Limb (tissue), 2 donors: Measurements from ENCODE around the gene CYP46A1.

Experiments
- DNase-seq, 2 donors: peaks; one replicate each; pipeline ENCODE4 v3.0.0-alpha.2; 2016; ENCODE audit errors: extremely low spot score in 2 of 2

The CYP46A1 gene

DNA sequence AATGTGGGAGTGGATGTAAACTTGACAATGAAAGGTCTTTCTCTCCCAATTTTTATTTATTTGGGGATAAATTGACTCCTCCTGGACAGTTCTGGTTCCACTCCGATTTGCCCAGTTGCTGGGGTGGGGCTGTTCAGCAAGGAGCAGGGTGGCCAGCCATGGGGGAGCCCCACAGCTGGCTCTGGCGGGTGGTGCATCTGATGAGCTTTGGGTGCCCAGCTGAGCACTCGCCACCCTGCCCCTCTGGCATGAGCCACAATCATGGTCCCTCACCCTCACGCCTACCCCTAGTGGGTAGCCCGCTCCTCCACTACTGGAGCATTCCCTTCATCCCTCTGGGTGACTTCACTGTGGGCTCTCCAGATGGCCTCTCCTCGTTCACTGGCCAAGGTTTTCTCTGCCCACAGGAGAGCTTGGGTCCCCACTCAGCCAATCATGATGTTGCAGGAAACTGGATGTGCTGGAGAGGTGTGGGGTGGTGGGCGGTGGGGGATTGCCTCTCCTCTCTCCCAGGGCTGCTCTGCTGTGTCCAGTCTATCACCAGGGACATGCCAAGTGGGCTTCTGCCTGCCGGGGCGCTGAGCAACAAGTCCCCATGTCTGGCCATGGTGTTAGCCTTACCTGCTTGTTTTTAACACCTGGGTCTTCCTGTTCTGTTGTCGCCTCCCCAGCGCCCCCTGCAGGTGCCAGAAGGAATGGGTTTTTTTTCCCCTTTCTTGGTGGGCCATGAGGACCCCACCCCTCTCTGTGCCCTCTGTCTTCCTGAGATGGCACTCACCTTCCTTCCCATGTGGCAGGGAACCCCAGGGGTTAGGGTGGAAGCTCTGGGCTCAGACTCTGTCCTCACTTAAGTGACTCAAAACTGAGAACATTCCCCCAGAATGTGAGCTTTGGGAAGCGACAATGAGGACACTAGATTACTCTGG is 3.4 kb downstream of the CYP46A1 start:
- peak in 1 of 2 donors; percentile 32 for DNase-seq

DNA sequence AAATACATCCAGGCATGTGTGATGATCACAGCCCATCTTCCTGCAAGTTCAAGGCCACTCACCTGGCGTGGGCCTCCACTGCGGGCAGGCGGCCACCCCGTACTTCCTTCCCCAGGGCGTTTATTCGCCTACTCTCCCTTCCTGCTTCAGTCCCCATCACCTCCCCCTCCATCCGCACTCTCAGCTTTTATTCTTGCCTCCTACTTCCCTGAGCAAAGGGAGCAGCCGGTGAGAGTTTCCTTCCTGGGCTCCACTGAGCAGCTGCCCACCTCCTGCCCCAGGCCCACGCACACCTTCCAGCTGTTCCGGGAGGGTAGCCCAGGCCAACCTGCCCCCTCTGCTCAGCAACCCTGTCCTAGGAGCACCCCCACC is 4.1 kb downstream of the CYP46A1 start:
- DNase-seq: peak in 1 of 2 donors; percentile 17

DNA sequence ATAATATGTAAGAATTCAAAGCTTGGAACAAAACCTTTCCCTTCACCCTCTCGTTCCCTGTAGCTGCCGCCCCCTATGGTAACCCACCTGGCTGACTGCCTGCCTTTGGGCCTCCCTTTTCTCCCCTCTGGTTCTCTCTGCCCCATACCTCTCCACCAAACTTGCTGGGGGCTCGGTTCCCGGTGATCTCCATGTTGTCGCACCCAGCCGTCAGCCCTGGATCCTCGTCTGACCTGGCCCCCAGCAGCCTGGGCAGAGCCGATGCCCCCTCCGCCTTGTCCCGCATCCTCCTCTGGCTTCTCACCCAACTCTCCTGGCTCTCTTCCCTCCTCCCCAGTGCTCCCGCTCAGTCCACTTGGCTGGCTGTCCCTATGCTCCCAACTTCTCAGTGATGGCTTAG is 4.5 kb downstream of the CYP46A1 start:
- DNase-seq: no peak

DNA sequence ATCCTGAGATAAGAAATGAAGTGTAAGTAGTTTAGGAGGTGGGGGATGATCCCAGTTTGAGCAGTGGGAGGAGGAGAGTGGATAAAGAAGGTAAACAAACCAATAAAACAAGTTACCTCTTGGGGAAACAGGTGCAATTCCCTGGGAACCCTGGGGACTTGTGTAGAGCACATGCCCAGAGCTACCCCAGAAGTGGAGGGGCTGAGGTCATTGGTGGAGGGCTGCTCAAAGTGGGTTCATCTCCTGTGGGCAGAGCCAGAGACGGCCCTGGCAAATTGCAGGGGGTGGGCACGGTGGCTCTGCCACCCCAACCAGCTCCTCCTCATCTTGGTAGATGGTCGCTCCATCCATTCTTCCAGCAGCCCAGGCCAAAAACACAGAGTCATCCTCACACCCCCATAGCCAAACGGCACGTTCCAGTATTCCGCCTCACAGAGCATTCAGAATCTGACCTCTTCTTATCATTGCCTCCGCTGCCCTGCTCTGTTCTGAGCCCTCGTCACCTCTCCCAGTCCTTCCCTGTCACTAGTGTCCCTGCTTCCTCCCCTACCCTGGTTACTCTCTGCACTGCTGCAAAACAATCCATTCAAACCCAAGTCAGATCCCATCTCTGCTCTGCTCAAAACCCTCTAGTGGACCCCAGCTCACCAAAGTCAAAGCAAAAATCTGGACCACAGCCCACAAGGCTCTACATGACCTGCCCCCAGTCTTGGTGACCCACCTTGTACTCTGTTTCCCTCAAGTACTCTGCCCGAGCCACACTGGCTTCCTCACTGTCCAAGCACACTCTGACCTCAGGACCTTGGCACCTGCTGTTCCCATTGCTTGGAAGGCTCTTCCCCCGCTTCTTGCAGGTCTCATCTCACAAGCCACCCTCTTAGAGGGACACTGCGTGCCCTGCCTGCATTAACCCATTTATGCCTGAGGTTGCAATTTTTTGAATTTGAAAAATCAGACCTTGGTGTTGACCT is 5.5 kb downstream of the CYP46A1 start:
- no peak for DNase-seq

DNA sequence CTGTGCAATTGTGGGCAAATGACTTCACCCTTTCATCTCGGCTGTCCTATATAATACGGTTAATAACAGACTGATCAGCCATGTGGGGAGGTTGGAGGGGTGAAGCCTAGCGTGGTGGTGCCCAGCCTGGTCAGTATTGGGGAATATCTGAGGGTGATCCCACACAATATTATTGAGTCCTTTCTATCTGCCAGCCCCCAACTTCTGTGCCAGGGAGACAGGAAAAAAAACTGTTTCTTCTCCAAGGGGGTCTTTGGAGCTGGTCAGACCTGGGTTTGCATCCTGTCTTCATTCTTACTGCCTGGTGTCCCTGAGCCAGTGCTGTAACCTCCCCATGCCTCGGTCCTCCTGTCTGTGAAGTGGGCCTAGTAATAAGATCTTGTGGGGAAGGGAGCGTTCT is 6.5 kb downstream of the CYP46A1 start:
- DNase-seq: no peak

DNA sequence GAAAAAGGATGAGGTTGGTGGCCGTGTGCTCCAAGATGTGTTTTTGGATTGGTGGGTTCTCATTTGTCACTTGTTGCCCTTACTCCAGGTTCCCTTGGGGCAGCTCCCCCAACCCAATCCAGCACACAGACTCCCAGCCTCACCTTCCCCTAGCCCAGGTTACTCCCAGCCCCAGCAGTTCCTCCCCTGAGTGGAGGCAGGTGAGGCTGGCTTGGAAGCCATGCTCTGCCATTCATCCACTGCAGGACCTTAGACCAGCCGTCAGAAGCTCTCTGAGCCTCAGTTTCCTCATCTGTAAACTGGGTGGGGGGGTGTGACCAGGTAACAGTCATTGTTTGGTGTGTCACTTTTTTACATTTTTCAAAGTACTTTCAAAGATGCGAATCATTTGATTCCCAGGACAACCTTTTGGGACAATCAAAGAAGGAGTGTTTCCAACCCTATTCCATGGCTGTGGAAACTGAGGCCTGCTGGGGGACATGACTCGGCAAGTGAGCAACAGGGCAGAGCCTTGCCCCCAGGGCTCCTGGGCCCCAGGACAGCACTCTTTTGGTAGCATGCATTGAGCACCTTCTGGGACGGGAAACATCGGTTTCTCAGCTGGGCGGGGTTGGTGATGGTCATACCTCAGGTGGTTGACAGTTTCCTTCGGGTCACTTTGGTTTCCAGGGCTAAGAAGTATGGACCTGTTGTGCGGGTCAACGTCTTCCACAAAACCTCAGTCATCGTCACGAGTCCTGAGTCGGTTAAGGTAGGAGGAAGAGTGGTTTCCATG is 7.2 kb downstream of the CYP46A1 start:
- DNase-seq: no peak

DNA sequence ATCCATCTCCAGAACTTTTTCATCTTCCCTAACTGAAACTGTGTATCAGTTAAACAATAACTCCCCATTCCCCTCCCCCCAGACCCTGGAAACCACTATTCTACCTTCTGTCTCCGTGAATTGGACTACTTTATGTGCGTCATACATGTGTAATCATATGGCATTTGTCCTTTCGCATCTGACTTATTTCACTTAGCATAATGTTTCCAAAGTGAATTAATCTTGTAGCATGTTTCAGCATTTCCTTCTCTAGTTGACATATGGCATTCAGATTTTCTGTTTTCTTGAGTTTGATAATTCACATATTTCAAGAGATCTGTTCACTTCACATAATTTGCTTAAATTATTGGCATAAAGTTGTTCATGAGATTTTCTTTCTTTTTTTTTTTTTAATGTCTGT is 9.8 kb downstream of the CYP46A1 start:
- DNase-seq: no peak

DNA sequence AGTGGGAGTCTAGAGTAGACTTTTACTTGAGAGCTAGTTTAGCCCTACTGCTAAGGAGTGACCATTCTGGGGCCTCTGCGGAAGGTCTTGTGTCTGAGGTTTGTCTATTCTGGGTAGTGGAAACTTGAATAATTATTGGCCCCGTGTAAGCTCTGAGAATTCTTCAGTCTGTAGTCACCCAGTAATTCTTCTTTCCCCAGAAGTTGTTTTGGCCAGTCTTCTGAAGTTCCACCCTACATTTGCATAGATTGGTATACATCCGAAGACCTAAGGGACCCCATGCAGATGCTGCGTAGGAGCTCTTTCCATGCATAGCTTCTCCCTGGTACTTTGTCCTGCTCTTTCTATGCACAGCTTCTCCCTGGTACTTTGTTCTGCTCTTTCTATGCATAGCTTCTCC is 12.8 kb downstream of the CYP46A1 start:
- no peak for DNase-seq

DNA sequence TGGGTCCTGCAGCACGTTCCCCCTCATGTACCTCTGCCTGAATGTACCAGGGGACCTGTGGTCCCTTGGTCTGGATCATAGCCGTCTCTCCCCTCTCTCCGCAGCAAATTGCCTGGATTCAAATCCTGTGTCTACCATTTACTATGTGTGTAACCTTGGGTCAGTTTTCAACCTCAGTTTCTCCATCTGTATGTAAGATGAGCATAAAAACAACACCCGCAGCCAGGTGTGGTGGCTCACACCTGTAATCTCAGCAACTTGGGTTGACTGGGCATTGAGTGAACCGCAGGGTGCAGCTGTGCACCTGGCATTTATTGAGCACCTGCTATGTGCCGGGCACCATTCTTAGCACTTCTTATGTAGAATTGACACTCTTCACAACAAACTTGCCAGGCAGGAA is 14.1 kb downstream of the CYP46A1 start:
- peak in 1 of 2 donors; percentile 3 for DNase-seq

DNA sequence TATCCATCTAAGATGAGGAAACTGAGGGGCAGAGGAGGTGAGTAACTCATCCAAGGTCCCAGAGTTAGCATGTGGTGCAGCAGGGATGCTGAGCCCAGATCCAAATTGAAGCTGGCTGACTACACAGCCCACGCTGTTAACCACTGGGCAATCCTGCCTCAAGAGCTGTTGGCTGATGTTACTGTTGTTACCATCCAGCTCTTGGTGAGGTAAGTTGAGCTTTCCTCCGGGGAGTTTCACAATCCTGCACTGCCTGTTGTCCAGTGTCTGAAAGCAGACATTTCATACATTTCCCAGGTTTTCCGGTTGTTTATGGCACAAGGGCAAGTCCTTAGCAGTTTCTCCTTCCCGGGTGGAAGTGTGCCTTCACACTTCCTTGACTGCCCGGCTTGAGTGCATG is 14.5 kb downstream of the CYP46A1 start:
- no peak for DNase-seq

DNA sequence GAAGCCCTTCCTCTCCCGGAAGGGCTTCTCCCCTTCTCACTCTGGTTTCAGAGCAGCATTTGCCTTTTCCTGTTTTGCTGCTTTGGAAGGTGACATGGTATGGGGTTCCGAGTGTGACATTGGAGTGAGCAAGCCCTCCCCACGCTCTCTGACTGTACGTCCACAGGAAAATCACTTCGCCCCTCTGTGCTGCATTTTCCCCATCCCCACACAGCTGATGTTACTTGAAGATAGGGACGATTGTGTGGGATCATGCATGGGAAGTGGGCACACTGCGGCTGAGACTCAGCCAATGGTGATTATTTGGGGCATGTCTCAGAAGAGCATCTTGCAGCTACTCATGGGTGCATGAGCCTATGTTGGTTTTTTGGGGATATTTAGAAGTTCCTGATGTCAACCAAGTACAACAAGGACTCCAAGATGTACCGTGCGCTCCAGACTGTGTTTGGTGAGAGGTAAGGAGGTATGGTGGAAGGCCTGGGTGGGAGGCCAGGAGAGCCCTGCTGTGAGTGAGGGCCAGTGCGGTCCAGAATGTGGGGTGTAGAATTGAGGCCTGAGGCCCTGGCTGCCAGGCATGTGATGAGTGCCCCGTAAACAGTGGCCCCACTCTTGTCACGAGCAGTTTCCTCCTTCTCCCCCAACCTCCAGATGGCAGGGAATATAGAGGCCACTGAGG is 15.1 kb downstream of the CYP46A1 start:
- DNase-seq: no peak

DNA sequence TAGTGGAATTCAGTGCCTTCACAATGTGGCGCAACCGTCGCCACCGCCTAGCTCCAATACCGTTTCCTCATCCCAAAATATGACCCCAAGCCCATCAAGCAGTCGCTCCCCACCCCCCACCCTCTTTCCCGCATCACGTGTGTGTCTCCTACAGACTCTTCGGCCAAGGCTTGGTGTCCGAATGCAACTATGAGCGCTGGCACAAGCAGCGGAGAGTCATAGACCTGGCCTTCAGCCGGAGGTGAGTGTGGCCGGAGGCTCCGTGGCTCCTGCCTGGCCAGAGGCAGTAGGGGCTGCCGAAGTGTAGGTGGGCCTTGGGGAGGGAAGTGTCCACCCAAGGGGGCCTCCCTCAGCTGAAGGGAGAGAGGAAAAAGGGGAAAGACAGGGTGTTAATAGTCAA is 15.8 kb downstream of the CYP46A1 start:
- DNase-seq: no peak

DNA sequence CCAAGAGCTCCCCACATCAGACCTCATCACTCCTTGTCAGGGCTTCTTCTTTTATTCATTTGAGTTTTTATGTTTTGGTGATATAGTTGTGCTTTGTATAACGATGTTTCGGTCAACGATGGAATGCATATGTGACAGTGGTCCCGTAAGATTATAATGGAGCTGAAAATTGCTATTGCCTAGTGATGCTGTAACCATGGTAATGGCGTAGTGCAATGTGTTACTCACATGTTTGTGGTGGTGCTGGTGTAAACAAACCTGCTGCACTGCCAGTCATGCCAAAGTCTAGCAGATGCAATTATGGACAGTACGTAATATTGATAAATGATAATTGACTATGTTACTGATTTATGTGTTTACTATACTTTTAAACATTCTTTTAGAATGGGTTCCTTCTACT is 16.3 kb downstream of the CYP46A1 start:
- DNase-seq: no peak

DNA sequence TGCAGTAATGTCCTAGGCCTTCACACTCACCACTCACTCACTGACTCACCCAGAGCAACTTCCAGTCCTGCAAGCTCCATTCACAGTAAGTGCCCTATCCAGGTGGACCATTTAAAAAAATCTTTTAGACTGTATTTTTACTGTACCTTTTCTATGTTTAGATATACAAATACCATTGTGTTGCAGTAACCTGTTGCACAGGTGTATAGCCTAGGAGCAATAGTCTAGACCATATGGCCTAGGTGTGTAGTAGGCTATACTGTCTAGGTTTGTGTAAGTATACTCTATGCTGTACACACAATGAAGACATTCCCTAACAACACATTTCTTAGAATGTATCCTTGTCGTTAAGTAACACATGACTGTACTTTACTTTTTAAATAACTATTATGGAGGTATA is 17.2 kb downstream of the CYP46A1 start:
- DNase-seq: no peak

DNA sequence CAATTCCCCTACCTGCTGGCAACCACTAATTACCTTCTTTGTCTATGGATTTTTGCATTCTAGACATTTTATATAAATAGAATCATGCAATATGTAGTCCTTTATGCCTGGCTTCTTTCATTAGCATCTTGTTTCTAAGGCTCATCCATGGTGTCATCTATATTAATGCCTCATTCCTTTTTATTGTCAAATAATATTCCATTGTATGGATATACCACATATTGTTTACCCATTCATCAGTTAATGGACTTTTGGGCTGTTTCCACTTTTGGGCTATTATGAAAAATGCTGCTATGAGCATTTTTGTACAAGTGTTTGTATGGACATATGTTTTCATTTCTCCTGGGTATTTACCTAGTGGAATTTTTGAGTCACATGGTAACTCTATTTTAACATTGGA is 18.0 kb downstream of the CYP46A1 start:
- no peak for DNase-seq

DNA sequence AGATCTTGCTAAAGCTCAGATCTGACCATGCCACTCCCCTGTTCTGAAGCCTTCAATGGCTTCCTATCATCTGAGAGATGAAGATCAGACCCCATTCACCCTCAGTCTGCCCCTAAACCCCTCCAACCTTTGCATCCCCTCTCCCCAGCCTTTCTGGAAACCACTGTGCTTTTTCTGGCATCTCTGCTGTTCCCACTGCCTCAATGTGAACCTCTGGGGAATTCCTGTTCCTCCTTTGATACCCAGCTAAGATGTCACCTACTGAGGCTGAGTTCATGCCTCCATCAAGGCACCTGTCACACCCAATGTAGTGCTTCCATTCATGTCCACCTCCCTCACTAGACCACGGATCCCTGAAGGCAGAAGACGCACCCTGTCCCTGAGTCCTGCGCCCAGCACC is 19.3 kb downstream of the CYP46A1 start:
- DNase-seq: no peak

DNA sequence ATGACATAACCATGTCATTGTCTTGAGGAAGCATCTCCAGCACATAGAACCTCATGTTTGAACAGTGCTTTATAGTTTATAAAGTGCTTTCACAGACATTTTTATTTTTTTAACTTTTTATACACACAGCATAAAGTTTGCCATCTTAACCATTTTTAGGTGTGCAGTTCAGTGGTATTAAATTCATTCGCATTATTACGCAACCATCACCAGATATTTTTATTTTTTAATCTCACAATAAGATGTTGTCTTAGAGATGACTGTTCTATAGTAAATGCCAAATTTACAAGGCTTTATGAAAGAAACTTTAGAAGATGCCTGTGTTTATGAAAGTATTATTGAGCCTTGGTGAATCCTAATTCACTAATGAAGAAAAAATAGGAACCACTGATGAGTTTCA is 19.9 kb downstream of the CYP46A1 start:
- no peak for DNase-seq

DNA sequence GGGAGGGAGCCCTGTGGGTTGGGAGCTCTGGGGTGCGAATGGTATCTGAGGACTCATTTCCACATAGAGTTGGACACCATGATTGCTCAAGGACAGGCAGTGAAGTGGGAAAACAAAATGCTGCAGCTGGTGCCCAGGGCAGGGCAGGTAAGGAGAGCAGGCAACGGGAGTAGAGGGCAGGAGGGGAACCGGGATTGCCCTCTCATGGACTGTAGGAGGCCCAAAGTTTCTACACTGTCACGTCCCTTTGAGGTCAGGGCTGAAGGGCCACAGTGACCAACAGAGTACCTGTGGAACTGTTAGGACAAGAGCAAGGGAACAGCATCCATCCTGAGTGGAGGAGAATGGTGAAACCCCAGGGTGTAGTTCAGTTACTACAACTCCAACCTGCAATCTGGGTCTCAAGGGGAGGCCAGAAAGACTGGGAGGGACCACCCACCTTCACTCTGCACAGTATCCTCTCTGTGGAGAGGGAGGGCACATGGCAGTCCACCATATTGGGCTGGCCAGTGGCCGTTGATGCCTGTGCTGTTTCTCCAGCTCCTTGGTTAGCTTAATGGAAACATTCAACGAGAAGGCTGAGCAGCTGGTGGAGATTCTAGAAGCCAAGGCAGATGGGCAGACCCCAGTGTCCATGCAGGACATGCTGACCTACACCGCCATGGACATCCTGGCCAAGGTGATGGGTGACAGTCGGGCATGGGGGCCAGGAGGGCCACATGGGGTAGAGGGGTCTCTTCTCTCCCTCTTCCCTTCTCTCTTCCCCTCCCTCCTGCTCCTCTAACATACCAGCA is 22.2 kb downstream of the CYP46A1 start:
- no peak for DNase-seq

DNA sequence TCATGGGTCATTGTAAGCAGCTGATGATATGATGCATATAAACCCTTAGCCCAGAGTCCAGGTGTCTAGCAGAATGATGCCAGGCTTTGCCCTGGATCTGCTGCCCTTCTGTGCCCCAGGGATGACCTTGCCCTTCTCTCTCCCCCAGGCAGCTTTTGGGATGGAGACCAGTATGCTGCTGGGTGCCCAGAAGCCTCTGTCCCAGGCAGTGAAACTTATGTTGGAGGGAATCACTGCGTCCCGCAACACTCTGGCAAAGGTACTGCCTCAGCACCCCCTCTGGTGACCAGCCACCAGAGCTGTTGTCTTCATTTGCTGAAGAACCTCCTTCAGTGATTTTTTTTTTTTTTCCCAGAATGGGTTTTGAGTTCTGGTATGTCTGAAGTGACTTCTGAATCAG is 23.3 kb downstream of the CYP46A1 start:
- no peak for DNase-seq

DNA sequence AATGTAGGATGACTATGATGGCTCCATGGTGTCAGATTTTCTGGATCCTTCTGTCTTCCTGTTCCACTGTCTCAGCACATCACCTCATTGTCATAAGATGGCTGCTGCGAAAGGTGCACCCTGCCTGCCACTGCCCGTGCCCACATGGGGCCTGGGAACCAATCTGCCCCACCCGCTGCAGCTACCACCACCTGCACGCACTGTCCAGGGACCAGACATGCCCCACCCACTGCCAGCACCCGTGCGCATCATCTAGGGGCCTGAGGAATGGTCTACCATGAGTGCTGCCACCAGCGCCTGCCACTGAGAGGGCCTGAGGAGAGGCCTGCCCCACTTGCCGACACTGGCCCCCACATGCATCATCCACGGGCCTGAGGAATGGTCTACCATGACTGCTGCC is 23.8 kb downstream of the CYP46A1 start:
- DNase-seq: no peak
